Epidermal melanocyte (primary cell): ENCODE data around the gene SMU1.

ENCODE experiments used
- DNase-seq: peaks from one replicate; pipeline ENCODE4 v3.0.0; 2011; ENCODE audit warnings: low spot score; ENCODE audit not compliant: insufficient read length

Gene SMU1

GRCh38 chr9:33046061-33046460 lies 30.4 kb downstream of the SMU1 start:
- DNase-seq, result no peak

- no peak for DNase-seq
Measured at GRCh38 chr9:33044677-33045282, 31.7 kb downstream of the SMU1 start.

GRCh38 chr9:33044162-33044673 lies 32.3 kb downstream of the SMU1 start:
- DNase-seq, result peak; percentile 79

GRCh38 chr9:33043671-33044070 lies 32.8 kb downstream of the SMU1 start:
- DNase-seq, result no peak

- DNase-seq, result no peak
Measured at GRCh38 chr9:33042473-33042872, 34.0 kb downstream of the SMU1 start.

GRCh38 chr9:33041432-33042188 lies 34.9 kb downstream of the SMU1 start:
- DNase-seq, result no peak

- DNase-seq, result no peak
Measured at GRCh38 chr9:33040792-33041431, 35.6 kb downstream of the SMU1 start.

GRCh38 chr9:33032865-33033264 lies 43.6 kb downstream of the SMU1 start:
- no peak for DNase-seq

- DNase-seq, result no peak
Measured at GRCh38 chr9:33032292-33032691, 44.2 kb downstream of the SMU1 start.

- DNase-seq, result no peak
Measured at GRCh38 chr9:33030285-33030684, 46.2 kb downstream of the SMU1 start.

GRCh38 chr9:33029231-33029786 lies 47.2 kb downstream of the SMU1 start:
- DNase-seq, result no peak

GRCh38 chr9:33025572-33026342 lies 50.7 kb downstream of the SMU1 start:
- DNase-seq, result no peak

- peak; percentile 85 for DNase-seq
Measured at GRCh38 chr9:33024966-33025571, 51.4 kb downstream of the SMU1 start, which contains the start of gene DNAJA1. Gene DNAJA1, plus strand, starts transcription at chr9:33025273. Its CDS starts 1,212 bp downstream, at chr9:33026485.

GRCh38 chr9:33024126-33024965 lies 52.1 kb downstream of the SMU1 start:
- no peak for DNase-seq

- DNase-seq, result no peak
Measured at GRCh38 chr9:33023661-33024060, 52.8 kb downstream of the SMU1 start.

- no peak for DNase-seq
Measured at GRCh38 chr9:33022755-33023154, 53.7 kb downstream of the SMU1 start.

- no peak for DNase-seq
Measured at GRCh38 chr9:33022303-33022702, 54.2 kb downstream of the SMU1 start.

- DNase-seq, result no peak
Measured at GRCh38 chr9:33019797-33020196, 56.7 kb downstream of the SMU1 start.

GRCh38 chr9:33017283-33018041 lies 59.0 kb downstream of the SMU1 start:
- DNase-seq, result no peak
